Measurements from ENCODE around the gene AGR2.

- TF ChIP-seq CTCF (IDR thresholded peaks at IDR 0.05): no peak
- TF ChIP-seq EP300 (IDR thresholded peaks at IDR 0.05): no peak
Observed at GRCh38 chr7:16851829-16852228, 47.0 kb upstream of the AGR2 start.

Data from esophagus muscularis mucosa (tissue), 3 donors.